NCI-H748 (cell line): ENCODE measurements around the gene LAD1.

Source experiments
- DNase-seq: peaks from one replicate; lab custom pipeline; 2025; ENCODE audit not compliant: unreplicated experiment; lab: John Stamatoyannopoulos, UW

LAD1 gene

DNA sequence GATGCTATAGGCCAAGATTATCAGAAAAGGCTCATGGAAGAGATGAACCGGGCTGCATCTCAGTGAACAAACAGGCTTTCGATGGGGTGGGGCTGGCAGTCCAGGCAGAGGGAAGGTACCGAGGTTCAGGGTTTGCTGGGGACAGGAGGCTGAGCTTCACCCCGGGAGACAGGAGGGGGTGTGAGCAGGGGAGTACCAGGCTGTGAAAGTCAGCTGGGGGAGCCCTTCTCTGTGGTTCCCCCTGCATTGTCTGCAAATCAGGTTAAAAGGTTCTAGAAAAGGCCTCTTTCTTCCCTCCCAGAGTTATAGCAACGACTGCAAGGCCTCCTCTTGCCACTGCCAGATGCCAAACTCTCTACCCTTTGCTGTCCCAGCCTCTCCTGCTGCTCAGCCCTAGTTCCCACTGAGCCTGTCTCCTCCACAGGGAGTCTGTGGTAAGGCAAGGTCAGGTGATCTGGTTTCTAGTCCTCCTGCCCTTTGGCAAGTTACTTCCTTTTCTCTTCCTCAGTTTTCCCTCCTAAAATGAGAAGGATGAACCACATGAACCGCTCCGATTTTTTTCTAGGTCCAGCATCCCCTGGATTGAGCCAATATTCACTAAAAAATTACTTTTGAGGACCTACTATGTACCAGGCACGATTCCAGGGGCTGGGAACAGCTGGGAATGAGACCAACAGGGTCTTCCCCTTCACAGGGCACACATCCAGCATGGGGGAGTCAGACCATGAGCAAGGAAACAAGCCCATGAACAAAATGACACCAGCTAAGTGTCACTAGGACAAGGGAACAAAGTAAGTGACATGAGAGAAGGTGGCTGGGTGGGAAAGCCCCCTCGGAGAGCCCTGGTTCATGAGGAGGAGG lies 7.2 kb downstream of the LAD1 start:
- no peak for DNase-seq

- DNase-seq, result no peak
These were observed 7.9 kb downstream of the LAD1 start for GRCh38 chr1:201391225-201391624.

GRCh38 chr1:201389051-201389450 lies 10.1 kb downstream of the LAD1 start:
- no peak for DNase-seq

GRCh38 chr1:201386208-201386607 lies 12.9 kb downstream of the LAD1 start:
- DNase-seq, result no peak

GRCh38 chr1:201385299-201385891 lies 13.7 kb downstream of the LAD1 start:
- peak; percentile 70 for DNase-seq

GRCh38 chr1:201384406-201384782 lies 14.7 kb downstream of the LAD1 start:
- DNase-seq, result no peak

- peak; percentile 2 for DNase-seq
These were observed 15.3 kb downstream of the LAD1 start for GRCh38 chr1:201383647-201384405.

DNA sequence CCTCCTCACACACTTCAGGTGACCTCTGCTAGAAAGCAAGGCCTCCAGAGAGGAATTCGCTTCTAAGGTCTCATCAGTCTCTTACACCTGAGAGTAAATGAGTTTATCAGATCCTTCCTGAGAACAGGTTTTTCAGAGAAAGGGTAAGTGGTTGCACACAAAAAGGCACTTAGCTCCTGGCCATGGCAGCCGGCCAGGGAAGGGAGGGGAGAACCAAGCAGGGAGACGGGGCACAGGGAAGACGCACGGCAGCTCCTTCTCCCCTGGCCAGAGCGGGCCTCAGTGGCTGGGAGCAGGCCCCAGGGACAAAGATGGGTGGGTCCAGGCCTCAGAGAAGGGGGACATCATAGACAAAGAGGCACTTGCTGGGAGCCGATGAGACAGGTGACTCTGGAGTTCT lies 18.0 kb downstream of the LAD1 start:
- DNase-seq, result peak; percentile 3

DNA sequence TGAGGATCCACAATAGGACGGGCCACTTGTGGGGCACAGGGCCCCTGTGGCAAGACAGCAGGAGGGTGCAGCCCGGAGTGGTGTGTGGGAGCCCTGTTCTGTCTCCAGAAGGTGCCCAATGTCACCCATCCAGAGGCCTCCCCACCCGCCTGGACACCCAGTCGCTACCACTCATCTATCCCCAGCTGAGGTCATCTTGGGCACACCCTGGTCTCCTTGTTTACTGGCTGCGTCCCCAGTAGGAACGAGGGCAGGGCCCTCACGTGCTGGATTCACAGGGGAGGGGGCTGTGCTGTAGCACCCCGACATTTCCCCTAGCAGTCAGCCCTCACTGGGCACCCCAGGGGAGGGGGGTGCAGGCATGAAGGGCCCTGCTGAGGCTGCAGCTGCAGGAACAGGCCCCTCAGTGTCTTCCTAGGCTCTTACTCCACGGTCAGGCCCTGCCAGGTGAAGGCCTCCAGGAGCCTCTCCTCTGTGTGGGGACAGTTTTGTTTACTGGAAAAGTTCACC lies 19.3 kb downstream of the LAD1 start:
- DNase-seq, result no peak

- DNase-seq, result no peak
These were observed 20.3 kb downstream of the LAD1 start for GRCh38 chr1:201378804-201379203.

GRCh38 chr1:201377611-201378092 lies 21.5 kb downstream of the LAD1 start, which contains the start of gene TNNT2:
TSS of gene TNNT2 (minus strand) at chr1:201377680. CDS start at chr1:201373254, 4,426 bp downstream.
- DNase-seq, result no peak

DNA sequence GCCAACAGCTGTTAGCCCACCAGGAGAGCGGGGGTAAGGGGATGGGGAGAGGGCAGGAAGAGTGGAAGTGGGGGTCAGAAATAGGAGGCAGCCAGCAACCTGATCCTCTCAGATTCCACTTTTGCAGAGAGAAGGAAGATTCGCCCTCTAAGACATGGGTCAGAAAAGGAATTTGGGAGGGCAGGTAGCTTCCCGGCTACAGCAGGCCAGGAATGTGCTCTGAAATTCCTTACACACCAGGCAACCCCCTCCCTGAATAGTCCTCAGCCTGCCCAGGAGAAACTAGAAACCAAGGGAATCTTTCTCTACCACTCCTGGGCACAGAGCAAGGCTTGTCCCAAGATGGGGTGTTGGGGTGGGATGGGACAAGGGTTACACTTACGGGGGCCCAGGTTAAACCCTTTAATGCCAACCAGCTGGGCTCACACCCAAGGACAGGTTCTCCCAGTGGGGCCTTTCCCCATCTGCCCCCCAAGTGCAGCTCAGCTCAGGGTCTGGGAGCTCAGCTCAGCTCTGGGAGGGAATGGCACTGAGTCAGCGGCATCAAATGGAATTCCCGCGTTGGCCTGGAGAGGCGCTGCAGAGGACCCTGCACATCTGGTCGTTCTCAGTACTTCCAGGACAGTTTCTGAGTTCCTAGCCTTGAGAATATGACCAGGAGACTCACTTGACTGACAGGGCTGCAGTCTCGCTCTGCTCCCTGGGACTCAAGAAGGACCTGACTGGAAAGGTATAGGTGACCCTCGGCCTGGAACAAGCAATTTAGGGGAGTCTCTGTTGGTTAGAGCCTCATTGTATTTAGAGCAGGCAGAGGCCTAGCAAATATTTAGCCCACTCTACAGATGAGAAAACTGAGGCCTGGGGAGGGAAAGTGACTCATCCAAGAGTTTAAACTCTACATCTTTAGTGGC lies 22.4 kb downstream of the LAD1 start:
- DNase-seq, result no peak

DNA sequence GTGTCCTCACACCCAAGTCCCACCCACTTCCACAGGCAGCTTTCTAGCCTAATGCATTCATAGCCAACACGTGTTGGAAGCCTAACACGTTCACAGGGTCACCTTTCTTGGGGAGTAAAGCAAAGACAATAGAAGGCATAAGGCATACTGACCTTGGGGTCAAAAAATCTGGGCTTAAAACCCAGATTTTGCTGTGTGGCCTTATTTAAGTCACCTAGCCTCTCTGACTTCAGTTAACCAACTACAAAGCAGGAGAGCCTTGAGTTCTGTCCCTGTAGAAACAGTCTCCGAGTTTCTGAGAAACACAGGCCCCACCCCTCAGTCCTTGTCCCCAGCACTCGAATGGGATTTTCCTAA lies 23.0 kb downstream of the LAD1 start:
- no peak for DNase-seq

- DNase-seq, result peak; percentile 11
These were observed 24.0 kb downstream of the LAD1 start for GRCh38 chr1:201375169-201375568.

GRCh38 chr1:201374364-201374763 lies 24.8 kb downstream of the LAD1 start:
- peak; percentile 82 for DNase-seq

GRCh38 chr1:201371792-201372191 lies 27.3 kb downstream of the LAD1 start:
- DNase-seq, result no peak

GRCh38 chr1:201371276-201371675 lies 27.8 kb downstream of the LAD1 start:
- no peak for DNase-seq

DNA sequence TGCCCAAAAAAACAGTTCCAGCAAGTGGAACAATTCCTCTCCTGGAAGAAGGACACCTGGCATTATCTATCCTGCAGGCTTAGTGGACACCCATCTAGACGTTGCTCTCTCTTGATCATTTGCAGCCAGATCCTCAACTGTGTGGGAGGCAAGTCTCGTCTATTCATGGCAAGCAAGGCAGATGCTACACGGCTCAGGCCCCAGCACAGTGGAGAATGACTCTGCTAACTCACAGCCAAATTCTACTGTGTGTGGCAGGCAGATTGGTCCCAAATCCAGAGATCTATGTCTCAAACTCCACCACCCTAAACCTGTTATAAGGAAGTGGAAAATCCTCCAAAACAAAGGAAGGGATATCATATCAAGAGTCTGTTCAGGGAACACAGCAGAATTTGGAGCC lies 28.6 kb downstream of the LAD1 start:
- DNase-seq, result no peak

- DNase-seq, result no peak
These were observed 29.9 kb downstream of the LAD1 start for GRCh38 chr1:201369209-201369608.

DNA sequence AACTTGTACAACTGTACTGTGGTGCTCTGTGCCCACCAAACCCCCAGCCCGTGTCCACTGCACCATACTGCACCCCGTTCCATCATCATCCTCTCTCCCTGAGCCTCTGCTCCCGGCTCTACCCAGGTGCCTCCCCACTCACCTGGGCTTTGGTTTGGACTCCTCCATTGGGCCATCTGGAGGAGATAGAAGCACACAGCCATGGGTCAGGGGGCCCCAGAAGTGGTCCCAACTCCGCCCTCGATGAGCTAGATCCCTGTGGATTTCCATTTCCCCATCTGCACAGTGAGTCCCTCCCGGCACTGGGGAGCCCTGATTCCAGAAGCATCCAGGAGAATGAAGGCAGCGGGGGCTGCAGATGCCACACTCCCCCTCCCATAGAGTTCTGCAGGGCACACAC lies 32.4 kb downstream of the LAD1 start:
- DNase-seq, result no peak
